ENCODE measurements around the gene MOB3A. TPM values are rescaled to one million over a fixed set of nuclear protein-coding genes. Genes with fewer than 3 reads are reported as not detected.
"Not testable (repeated sequence)": the region's sequence is repeated elsewhere in the genome, so short reads cannot be mapped to it uniquely, and the experiment has no call there.

The MOB3A gene
- total and polyA plus RNA-seq, 11 donors, result 7.1 to 32.3 (median 16.7) TPM

DNA sequence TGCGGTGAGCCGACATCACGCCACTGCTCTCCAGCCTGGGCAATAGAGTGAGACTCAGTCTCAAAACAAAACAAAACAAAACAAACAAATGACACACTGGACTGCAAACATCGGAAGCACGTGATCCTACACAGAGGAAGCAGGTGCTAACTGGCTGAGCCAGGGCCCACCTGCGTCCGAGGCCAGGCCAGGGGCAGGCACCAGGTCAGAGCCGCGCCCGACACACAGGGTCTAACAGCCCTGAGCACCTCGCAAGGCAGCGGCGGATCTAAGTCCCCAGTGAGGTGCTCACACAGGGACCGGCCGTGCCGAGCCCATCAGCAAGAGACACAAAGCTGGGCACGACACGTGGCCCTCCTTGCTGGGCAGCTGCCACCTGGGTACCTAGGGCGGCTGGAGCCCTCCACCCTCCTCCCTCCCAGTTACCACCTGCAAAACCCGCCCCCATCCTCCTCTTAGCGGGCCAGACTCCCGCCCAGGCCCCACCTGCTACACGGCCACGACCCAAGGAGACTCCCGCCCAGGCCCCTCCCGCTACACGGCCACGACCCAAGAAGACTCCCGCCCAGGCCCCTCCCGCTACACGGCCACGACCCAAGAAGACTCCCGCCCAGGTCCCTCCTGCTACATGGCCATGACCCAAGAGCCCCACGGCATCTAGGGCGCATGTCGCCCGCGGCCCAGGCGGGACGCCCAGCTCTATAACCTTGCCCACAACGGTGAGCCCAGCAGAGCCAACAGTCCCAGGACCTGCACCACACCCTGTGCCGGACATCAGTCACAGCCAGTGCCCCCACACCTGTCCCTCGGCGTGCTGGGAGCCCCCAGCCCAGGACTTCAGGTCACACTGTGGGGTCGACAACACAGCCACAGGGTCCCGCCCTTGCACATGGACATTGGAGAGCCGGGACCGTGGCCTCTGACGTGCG is 39.6 kb upstream of the MOB3A start:
- no peak for TF ChIP-seq POLR2A (IDR thresholded peaks at IDR 0.05)
- TF ChIP-seq, protein P1, sequence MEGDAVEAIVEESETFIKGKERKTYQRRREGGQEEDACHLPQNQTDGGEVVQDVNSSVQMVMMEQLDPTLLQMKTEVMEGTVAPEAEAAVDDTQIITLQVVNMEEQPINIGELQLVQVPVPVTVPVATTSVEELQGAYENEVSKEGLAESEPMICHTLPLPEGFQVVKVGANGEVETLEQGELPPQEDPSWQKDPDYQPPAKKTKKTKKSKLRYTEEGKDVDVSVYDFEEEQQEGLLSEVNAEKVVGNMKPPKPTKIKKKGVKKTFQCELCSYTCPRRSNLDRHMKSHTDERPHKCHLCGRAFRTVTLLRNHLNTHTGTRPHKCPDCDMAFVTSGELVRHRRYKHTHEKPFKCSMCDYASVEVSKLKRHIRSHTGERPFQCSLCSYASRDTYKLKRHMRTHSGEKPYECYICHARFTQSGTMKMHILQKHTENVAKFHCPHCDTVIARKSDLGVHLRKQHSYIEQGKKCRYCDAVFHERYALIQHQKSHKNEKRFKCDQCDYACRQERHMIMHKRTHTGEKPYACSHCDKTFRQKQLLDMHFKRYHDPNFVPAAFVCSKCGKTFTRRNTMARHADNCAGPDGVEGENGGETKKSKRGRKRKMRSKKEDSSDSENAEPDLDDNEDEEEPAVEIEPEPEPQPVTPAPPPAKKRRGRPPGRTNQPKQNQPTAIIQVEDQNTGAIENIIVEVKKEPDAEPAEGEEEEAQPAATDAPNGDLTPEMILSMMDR (IDR thresholded peaks at IDR 0.05), result no peak
- DNase-seq (no peak), ATAC-seq (peak in 1 of 4 donors; percentile 2)
- WGBS, 4 donors, result 89 to 95% (median 93%) methylated on average over 37 to 50 of the region's 50 CpGs
- H3K4me3 ChIP-seq, result no peak overlapping the region
- intact Hi-C loops (cut with DNase I), result no loop called here
- no peaks in the 10 kb centered on the region for H3K9me3 ChIP-seq
- H3K36me3 ChIP-seq, result peaks cover 0 to 85% (median 65%) of the 10 kb centered on the region in 9 donors
- H3K27me3 ChIP-seq, result no peaks in the 10 kb centered on the region
- H3K27ac ChIP-seq, result no peak overlapping the region
- peaks cover 0 to 17% (median 5%) of the 10 kb centered on the region in 12 donors for H3K4me1 ChIP-seq

DNA sequence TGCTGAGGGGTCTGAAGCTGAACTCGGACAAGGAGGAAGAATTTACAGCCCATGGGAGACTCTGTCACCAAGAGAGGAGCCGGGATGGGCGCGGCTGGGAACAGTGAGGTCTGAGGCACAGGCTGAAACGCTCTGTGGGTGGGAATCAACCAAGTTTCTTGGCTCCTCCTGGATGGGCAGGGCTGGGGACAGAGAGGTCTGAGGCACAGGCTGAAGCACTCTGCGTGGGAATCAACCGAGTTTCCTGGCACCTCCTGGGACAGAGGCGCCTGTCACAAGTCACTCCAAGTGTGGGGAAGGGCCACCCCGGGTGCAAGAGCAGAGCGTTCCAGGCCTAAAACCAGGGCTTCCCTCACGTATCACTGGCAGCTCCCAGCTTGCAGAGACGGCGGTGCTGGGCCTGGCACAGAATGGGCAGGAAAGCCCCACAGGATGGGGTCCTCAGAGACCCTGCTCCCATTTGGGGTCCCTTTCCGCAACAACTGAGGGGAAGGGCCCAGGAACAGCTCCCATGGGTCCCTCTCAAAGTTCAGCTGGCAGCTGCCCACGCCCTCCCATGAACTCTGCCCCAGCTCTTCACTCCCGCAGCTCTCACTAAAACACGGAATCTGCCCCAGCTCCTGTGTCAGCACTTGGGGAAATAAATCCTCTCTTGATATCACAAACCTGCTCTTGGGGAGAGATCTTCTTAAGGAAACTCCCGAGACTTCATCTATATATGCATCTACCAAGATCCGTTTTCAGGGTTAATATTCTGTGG is 36.8 kb upstream of the MOB3A start:
- TF ChIP-seq, protein P1 (IDR thresholded peaks at IDR 0.05), result no peak
- TF ChIP-seq POLR2A (IDR thresholded peaks at IDR 0.05), result no peak
- peak; percentile 4 to 38 (median 14) for ATAC-seq
- no peaks in the 10 kb centered on the region for H3K27me3 ChIP-seq
- H3K9me3 ChIP-seq, result no peaks in the 10 kb centered on the region
- 68 to 92% (median 78%) methylated on average over 18 to 19 of the region's 19 CpGs for WGBS, 4 donors
- no peak overlapping the region for H3K4me3 ChIP-seq
- H3K27ac ChIP-seq, result peak overlapping the region in 5 of 12 donors; percentile 13 to 67 (median 27)
- peak in 1 of 5 donors; percentile 76 for DNase-seq
- H3K36me3 ChIP-seq, result peaks cover 0 to 83% (median 59%) of the 10 kb centered on the region in 9 donors
- peaks cover 0 to 26% (median 10%) of the 10 kb centered on the region in 12 donors for H3K4me1 ChIP-seq
- intact Hi-C loops (cut with DNase I), result no loop called here

GRCh38 chr19:2132191-2132590 is 36.1 kb upstream of the MOB3A start:
- TF ChIP-seq POLR2A (IDR thresholded peaks at IDR 0.05), result no peak
- TF ChIP-seq, protein P1 (IDR thresholded peaks at IDR 0.05), result no peak
- ATAC-seq (no peak), DNase-seq (no peak)
- Histone ChIP-seq H3K36me3 (peaks cover 0 to 83% (median 54%) of the 10 kb centered on the region in 9 donors), H3K9me3 (no peaks in the 10 kb centered on the region), H3K4me1 (peaks cover 0 to 28% (median 14%) of the 10 kb centered on the region in 12 donors), H3K27me3 (no peaks in the 10 kb centered on the region), H3K4me3 (no peak overlapping the region), H3K27ac (peak overlapping the region in 3 of 12 donors; percentile 27 to 67 (median 42))
- WGBS, 4 donors, result 89 to 96% (median 95%) methylated on average over 12 to 14 of the region's 14 CpGs
- intact Hi-C loops (cut with DNase I), result no loop called here

DNA sequence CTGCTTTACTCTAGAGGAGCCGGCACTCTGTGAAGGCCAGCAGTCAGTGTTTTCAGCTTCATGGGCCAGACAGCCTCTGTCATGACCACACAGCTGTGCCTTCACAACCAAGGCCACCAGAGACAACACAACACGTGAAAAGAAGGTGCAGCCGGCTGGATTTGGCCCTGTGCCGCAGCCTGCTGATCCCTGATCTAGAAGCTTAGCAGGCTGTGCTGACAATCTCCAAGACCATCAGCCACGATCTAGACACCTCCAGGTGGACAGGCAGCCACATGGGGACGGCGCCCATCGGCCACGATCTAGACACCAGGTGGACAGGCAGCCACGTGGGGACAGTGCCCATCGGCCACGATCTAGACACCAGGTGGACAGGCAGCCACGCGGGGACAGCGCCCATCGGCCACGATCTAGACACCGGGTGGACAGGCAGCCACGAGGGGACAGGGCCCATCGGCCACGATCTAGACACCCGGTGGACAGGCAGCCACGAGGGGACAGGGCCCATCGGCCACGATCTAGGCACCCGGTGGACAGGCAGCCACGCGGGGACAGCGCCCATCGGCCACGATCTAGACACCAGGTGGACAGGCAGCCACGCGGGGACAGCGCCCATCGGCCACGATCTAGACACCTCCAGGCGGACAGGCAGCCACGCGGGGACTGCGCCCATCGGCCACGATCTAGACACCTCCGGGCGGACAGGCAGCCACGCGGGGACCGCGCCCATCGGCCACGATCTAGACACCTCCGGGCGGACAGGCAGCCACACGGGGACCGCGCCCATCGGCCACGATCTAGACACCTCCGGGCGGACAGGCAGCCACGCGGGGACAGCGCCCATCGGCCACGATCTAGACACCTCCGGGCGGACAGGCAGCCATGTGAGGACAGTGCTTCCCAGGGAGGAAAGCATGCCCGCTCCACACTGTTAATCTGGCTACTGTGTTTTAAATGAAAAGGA is 35.2 kb upstream of the MOB3A start:
- peaks cover 0 to 32% (median 15%) of the 10 kb centered on the region in 12 donors for H3K4me1 ChIP-seq
- H3K4me3 ChIP-seq; intact Hi-C loops (cut with DNase I); H3K27me3 ChIP-seq; ATAC-seq; H3K9me3 ChIP-seq; DNase-seq: not testable (repeated sequence)
- H3K27ac ChIP-seq, result peak overlapping the region in 2 of 12 donors; percentile 92 to 96
- H3K36me3 ChIP-seq, result peaks cover 0 to 83% (median 54%) of the 10 kb centered on the region in 9 donors
- 85 to 95% (median 91%) methylated on average over 25 to 67 of the region's 67 CpGs for WGBS, 4 donors
